Progenitor cell of endocrine pancreas (in vitro differentiated cells): Measurements from ENCODE around the gene FOXO1. TPM values are rescaled to one million over a fixed set of nuclear protein-coding genes. Genes with fewer than 3 reads are reported as not detected.

Source experiments
- DNase-seq: peaks from one replicate; pipeline ENCODE4 v3.0.0; 2021; ENCODE audit warnings: low spot score; ENCODE audit not compliant: unreplicated experiment
- H3K27ac Mint-ChIP-seq: 2 replicates; pipeline ENCODE4 v1.8.0; 2021; ENCODE audit warnings: mild to moderate bottlenecking, moderate library complexity, mixed read lengths
- H3K27me3 Mint-ChIP-seq: 2 replicates; pipeline ENCODE4 v1.8.0; 2021; ENCODE audit warnings: mixed read lengths
- H3K36me3 Mint-ChIP-seq: 2 replicates; pipeline ENCODE4 v1.8.0; 2022; ENCODE audit warnings: mixed read lengths; ENCODE audit not compliant: insufficient read depth
- H3K4me1 Mint-ChIP-seq: 2 replicates; pipeline ENCODE4 v1.8.0; 2021; ENCODE audit warnings: low read depth, mixed read lengths
- H3K4me3 Mint-ChIP-seq: 2 replicates; pipeline ENCODE4 v1.8.0; 2021; ENCODE audit warnings: low read depth, mild to moderate bottlenecking, moderate library complexity, mixed read lengths
- H3K9me3 Mint-ChIP-seq: 2 replicates; pipeline ENCODE4 v1.8.0; 2021; ENCODE audit warnings: low read depth, mixed read lengths
- total RNA-seq: library from RNA; stranded (reverse); gene quantifications from 2 replicates; pipeline ENCODE4 v1.2.1, GENCODE V29; 2021
- TF ChIP-seq, protein P1 (sequence below): fragments of 200-600 bp; sonication (generic); IDR thresholded peaks from one replicate; pipeline ENCODE4 v1.5.0; 2021; ENCODE audit warnings: antibody characterized with exemption, mild to moderate bottlenecking; ENCODE audit not compliant: unreplicated experiment

Gene FOXO1
- total RNA-seq, 1 donor from 2014 or later, result 15.7 TPM

DNA sequence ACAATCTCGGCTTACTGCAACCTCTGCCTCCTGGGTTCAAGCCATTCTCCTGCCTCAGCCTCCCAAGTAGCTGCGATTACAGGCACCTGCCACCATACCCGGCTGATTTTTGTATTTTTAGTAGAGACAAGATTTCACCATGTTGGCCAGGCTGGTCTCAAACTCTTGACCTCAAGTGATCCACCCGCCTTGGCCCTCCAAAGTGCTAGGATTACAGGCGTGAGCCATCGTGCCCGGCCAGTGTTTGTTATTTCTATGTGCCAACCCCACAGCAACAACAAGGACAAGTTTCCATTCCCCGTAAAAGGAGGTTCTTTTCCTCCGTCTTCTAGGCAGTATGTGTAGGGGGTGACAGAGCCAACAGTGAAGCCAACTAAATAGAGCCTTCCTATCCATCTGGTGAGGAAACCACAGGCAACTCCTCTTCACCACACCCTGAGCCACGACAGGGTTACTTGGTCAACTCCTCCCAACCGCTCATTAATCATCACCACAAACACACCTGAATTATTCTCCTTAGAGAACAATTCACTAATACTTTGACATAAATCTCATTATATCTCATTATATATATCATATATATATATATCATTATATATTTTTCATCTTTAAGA, 25.5 kb downstream of the FOXO1 start:
- Mint-ChIP-seq H3K4me3 (no peak overlapping the region), H3K27ac (no peak overlapping the region), H3K27me3 (no peaks in the 10 kb centered on the region), H3K36me3 (no peaks in the 10 kb centered on the region), H3K4me1 (peaks cover 18% of the 10 kb centered on the region), H3K9me3 (no peaks in the 10 kb centered on the region)
- TF ChIP-seq, protein P1, sequence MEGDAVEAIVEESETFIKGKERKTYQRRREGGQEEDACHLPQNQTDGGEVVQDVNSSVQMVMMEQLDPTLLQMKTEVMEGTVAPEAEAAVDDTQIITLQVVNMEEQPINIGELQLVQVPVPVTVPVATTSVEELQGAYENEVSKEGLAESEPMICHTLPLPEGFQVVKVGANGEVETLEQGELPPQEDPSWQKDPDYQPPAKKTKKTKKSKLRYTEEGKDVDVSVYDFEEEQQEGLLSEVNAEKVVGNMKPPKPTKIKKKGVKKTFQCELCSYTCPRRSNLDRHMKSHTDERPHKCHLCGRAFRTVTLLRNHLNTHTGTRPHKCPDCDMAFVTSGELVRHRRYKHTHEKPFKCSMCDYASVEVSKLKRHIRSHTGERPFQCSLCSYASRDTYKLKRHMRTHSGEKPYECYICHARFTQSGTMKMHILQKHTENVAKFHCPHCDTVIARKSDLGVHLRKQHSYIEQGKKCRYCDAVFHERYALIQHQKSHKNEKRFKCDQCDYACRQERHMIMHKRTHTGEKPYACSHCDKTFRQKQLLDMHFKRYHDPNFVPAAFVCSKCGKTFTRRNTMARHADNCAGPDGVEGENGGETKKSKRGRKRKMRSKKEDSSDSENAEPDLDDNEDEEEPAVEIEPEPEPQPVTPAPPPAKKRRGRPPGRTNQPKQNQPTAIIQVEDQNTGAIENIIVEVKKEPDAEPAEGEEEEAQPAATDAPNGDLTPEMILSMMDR, result no peak
- DNase-seq, result no peak

GRCh38 chr13:40640202-40640601, 26.2 kb downstream of the FOXO1 start:
- Mint-ChIP-seq H3K9me3 (no peaks in the 10 kb centered on the region), H3K4me3 (no peak overlapping the region), H3K27ac (no peak overlapping the region), H3K4me1 (peaks cover 18% of the 10 kb centered on the region), H3K36me3 (no peaks in the 10 kb centered on the region), H3K27me3 (no peaks in the 10 kb centered on the region)
- TF ChIP-seq, protein P1, result no peak
- DNase-seq, result no peak

DNA sequence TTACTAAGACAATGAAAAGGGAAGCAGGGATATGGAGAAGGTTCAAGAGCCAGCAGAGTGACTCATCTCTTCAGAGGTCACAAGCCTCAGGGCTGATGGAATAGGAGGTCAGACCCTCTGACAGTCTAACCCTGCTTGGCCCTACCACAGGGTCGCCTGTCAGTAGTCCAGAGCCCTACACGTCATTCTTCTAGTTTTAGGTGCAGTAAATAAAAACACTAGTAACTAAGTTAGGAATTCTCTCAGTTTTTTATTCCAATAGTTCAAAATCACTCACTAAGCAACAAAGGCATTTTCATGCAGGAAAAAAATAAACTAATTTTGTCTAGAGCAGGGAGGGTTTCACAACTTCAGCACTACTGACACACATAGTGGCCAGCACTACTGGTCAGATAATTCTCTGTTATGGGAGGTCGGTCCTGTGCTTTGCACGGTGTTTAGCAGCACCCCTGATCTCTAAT, 27.2 kb downstream of the FOXO1 start:
- H3K9me3 Mint-ChIP-seq, result no peaks in the 10 kb centered on the region
- H3K27ac Mint-ChIP-seq, result peak overlapping the region; percentile 49
- DNase-seq, result no peak
- no peaks in the 10 kb centered on the region for H3K36me3 Mint-ChIP-seq
- H3K4me3 Mint-ChIP-seq, result no peak overlapping the region
- TF ChIP-seq, protein P1, result no peak
- H3K27me3 Mint-ChIP-seq, result no peaks in the 10 kb centered on the region
- peaks cover 16% of the 10 kb centered on the region for H3K4me1 Mint-ChIP-seq

- H3K27me3 Mint-ChIP-seq, result no peaks in the 10 kb centered on the region
- no peaks in the 10 kb centered on the region for H3K9me3 Mint-ChIP-seq
- H3K27ac Mint-ChIP-seq, result peak overlapping the region; percentile 78
- H3K4me3 Mint-ChIP-seq, result peak overlapping the region; percentile 2
- no peaks in the 10 kb centered on the region for H3K36me3 Mint-ChIP-seq
- TF ChIP-seq, protein P1, result no peak
- peaks cover 17% of the 10 kb centered on the region for H3K4me1 Mint-ChIP-seq
- DNase-seq, result no peak
Observed at GRCh38 chr13:40637643-40638042, 28.8 kb downstream of the FOXO1 start.

- H3K9me3 Mint-ChIP-seq, result no peaks in the 10 kb centered on the region
- H3K27ac Mint-ChIP-seq, result no peak overlapping the region
- H3K27me3 Mint-ChIP-seq, result no peaks in the 10 kb centered on the region
- H3K4me1 Mint-ChIP-seq, result peaks cover 17% of the 10 kb centered on the region
- DNase-seq, result no peak
- TF ChIP-seq, protein P1, result no peak
- H3K36me3 Mint-ChIP-seq, result peaks cover 4% of the 10 kb centered on the region
- no peak overlapping the region for H3K4me3 Mint-ChIP-seq
Observed at GRCh38 chr13:40635315-40635995, 31.0 kb downstream of the FOXO1 start.
